Omental fat pad (tissue), 4 donors: ENCODE results near the gene KHNYN. TPM values are rescaled to one million over a fixed set of nuclear protein-coding genes. Genes with fewer than 3 reads are reported as not detected.

Source experiments
- ATAC-seq: fragments of 150-250 bp; one replicate; pipeline ENCODE4 v1.9.1; 2016; ENCODE audit warnings: mild to moderate bottlenecking, moderate library complexity; ENCODE audit not compliant: low FRiP score
- DNase-seq: peaks from one replicate; pipeline ENCODE4 v3.0.0-alpha.2; 2019; ENCODE audit warnings: low spot score
- total RNA-seq, 4 donors: library from RNA; depleted of rRNA; stranded (reverse); fragments of >200 nt; gene quantifications; one replicate each; pipeline ENCODE4 v1.1.0, GENCODE V29; 2016
- TF ChIP-seq, protein P1 (sequence below), 3 donors: fragments of 450-650 bp; IDR thresholded peaks; one replicate each; pipeline ENCODE4 v1.5.1; 2016 to 2017; ENCODE audit warnings: antibody characterized with exemption in 3 of 3, mild to moderate bottlenecking in 3 of 3, moderate library complexity in 2 of 3

The KHNYN gene
- total RNA-seq, 4 donors from 2014 or later = 32.1 to 77.1 (median 43.5) TPM

DNA sequence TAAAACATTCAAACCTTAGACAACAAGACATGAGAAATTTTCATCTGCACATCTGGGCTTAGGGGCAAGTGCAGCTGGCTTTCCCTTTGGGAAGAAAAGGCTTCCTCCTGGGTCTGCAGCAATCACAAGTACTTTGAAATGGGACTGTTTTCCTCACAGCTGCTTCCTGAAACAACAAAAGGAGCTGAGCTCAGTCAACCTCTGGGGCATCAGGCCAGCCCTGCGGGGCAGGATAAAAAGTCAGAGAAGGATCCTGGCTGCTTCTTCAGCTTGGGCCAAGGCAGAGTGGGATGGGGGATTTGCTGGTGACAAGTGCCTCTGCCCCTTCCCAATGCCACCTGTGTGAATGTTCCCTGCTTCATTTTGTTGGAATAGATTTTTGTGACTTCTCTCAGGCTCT, 29.0 kb downstream of the KHNYN start:
- TF ChIP-seq, protein P1, sequence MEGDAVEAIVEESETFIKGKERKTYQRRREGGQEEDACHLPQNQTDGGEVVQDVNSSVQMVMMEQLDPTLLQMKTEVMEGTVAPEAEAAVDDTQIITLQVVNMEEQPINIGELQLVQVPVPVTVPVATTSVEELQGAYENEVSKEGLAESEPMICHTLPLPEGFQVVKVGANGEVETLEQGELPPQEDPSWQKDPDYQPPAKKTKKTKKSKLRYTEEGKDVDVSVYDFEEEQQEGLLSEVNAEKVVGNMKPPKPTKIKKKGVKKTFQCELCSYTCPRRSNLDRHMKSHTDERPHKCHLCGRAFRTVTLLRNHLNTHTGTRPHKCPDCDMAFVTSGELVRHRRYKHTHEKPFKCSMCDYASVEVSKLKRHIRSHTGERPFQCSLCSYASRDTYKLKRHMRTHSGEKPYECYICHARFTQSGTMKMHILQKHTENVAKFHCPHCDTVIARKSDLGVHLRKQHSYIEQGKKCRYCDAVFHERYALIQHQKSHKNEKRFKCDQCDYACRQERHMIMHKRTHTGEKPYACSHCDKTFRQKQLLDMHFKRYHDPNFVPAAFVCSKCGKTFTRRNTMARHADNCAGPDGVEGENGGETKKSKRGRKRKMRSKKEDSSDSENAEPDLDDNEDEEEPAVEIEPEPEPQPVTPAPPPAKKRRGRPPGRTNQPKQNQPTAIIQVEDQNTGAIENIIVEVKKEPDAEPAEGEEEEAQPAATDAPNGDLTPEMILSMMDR (IDR thresholded peaks at IDR 0.05) = no peak
- ATAC-seq (no peak), DNase-seq (no peak)

DNA sequence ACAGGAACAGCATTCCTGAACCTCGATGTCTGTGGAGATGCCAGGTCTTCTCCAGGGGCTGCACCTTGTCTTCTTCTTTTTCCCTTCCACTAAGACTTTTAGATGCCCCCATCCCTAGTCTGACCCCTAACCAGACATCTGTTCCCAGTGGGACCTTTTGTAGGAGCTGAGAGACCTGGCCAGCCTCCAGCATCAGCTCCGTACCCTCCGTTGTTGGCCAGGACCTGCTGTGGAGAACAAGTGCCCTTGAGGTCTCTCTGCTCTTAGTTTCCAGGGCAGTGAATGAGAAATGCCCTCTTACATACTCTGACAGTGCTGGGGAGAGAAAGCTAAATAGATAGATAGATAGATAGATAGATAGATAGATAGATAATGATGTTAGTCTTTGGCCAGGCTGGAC, 29.6 kb downstream of the KHNYN start:
- TF ChIP-seq, protein P1 (IDR thresholded peaks at IDR 0.05) = no peak
- no peak for DNase-seq
- ATAC-seq = no peak

DNA sequence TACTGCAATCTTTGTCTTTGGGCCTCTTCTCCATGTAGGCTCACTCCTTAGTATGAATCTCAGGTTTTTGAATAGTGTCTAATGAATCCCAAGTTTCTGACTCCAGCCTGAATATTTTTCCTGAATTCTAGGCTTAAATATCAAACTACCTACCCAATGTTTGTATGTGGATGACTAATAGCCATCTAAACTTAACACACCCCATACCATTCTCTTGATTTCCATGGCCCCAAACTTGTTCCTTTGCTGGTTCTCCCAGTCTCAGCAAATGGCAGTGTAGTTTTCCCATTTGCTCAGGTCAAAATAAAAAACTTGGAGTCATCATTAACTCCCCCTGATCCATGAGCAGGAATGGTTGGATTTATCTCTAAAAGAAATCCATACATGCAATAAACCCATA, 31.6 kb downstream of the KHNYN start:
- TF ChIP-seq, protein P1 (IDR thresholded peaks at IDR 0.05) = no peak

DNA sequence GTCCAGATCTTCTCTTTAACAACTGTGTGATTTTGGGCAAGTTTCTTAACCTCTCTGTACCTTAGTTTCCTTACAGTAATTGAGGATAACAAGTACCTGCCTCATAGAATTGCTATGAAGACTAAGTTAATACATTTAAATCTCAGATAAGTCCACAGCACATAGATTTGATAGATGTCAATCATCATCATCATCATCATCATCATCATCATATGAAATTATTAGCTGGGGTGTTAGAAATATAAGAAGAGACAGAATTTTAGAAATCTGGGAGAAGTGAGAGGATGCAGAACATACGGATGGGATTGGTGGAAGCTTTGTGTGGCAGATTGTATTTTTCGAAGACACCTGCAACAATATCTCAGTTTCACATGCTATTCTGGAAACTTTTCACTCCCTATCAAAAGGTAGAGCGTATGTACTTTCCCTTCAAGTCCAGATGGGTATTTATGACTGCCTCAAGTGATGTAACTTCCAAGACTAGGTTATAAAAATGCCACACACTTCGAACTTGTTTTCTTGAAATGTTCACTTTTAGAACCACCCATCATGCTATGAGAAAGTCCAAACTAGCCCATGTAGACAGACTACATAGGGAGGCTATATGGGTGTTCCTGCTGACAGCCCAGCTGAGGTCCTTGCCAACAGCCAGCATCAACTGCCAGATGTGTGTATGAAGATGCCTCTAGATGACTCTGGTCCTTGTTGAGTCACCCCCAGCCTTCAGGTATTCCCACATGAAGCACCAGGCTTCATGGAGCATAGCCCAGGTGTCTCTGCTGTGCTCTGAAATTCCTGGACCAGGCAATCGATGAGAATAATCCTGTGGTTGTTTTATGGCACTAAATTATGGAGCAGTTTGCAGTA, 33.5 kb downstream of the KHNYN start:
- DNase-seq (no peak), ATAC-seq (no peak)
- TF ChIP-seq, protein P1 (IDR thresholded peaks at IDR 0.05) = no peak

More for the DNA sequence above, 31.6 kb downstream of the KHNYN start:
- DNase-seq (no peak), ATAC-seq (no peak)

DNA sequence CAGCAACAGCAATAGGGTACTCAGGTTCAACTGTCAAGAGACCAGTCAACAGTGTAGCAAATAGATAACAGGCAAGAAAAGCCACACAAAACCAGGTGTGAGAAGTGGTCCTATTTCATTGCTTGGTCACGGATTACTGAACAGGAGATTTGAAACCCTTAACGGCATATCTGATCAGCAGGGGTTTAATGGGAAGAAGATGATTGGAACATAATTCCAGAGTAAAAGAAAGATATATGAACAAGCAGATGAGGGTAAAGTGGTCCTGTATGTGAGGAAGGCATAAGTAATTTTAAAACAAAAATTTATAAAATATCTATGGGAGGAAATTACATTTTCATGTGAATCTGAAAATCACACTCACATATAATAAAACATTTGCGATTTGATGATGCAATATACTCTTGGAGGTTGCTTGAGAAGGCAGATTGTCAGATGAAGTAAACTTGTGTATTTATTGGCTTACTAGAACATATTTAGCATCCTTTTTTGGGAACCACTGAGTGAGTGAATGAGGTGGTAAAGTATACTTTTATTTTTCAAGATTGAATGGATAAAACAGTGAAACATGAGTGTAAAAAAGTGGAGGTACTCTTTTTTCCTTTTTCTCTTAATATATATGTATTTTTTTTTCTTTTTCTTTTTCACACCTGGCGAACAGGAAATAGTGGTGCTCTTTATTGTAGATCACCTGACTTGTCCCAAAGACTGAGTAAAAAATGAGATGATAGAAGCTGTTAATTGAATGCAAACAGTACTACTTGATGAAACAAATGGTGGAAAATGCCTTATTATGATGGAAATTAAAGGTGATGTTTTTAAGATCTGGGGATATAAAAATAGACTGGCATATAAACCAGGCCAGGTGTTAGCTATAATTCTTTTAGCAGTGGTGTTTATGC, 34.4 kb downstream of the KHNYN start:
- DNase-seq (no peak), ATAC-seq (no peak)
- TF ChIP-seq, protein P1 (IDR thresholded peaks at IDR 0.05) = no peak

DNA sequence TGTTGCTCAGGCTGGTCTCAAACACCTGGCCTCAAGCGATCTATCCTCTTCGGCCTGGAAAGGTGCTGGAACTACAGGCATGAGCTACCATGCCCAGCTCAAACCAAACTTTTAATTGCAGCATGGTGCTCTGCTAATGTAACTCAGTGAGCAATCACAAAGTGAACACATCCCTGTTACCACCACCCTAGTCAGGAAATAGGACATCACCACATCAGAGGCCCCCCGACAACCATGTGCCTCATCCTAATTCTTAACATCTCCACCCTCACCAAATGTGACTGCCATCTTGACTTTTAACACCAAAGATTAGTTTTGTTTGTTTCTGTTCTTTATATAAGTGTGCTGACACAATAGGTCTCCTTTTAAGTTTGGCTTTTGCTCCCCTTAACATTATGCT, 35.6 kb downstream of the KHNYN start:
- no peak for DNase-seq
- TF ChIP-seq, protein P1 (IDR thresholded peaks at IDR 0.05) = no peak
- ATAC-seq = no peak
